Transverse colon (tissue), 3 donors: Measurements from ENCODE around the gene TMEM132D.

Experiments used
- CTCF ChIP-seq, 5 experiments: fragments of 200-600 bp in 3 of 5; fragments of 450-650 bp in 2 of 5; sonication (generic) in 3 of 5; IDR thresholded peaks; 1 replicate in 2 of 5; 2 replicates in 3 of 5; pipeline ENCODE4 v1.5.1; 2016 to 2017; ENCODE audit warnings: antibody characterized with exemption in 5 of 5, inconsistent platforms in 3 of 5, mild to moderate bottlenecking in 2 of 5, moderate library complexity in 1 of 5
- POLR2A ChIP-seq: fragments of 450-650 bp; IDR thresholded peaks from one replicate; pipeline ENCODE4 v1.6.1; 2016; ENCODE audit warnings: antibody characterized with exemption, mild to moderate bottlenecking, moderate library complexity

DNA sequence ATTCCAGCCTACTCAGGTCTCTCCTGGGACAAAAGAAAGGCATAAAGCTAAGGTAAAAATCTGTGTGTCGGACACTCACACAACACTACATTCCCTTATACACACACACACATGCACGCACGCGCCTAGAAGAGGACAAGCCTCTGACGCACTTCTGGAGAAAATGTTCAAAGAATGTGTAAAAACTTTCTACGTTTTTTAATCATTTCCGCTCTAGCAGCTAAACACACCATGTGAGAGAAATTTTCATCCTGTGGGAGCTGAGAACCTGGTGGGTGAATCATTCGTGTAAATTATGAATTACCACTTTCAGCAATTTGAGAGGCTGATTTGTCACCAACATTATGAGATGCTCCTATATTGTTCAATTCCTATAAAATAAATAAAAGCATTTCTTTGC is 494.5 kb downstream of the TMEM132D start:
- no peak for TF ChIP-seq CTCF (IDR thresholded peaks at IDR 0.05)
- TF ChIP-seq POLR2A, result no peak
